SK-N-SH treated with all-trans-retinoic acid at 6 μM for 48 hours (cell line): ENCODE results near the gene PUM1.

Source experiments
- ATAC-seq: fragments of 200-7000 bp; cut with Tn5 transposase; 3 replicates; pipeline ENCODE4 v1.9.1; 2020; ENCODE audit warnings: mild to moderate bottlenecking, moderate library complexity
- ARNTL ChIP-seq: fragments of 450-650 bp; formaldehyde crosslinking; IDR thresholded peaks from 2 replicates; pipeline ENCODE4 v1.5.0; 2020; ENCODE audit warnings: low read depth, mild to moderate bottlenecking, moderate library complexity, borderline replicate concordance
- BACH2 ChIP-seq: fragments of 250-450 bp; sonication (Bioruptor Pico); IDR thresholded peaks from 2 replicates; pipeline ENCODE4 v1.9.0; 2021; ENCODE audit warnings: mild to moderate bottlenecking, borderline replicate concordance
- CSDC2 ChIP-seq: fragments of 250-450 bp; sonication (Bioruptor Pico); IDR thresholded peaks from 2 replicates; pipeline ENCODE4 v1.5.0; 2020; ENCODE audit warnings: mild to moderate bottlenecking, moderate library complexity
- ESRRG ChIP-seq: fragments of 250-450 bp; sonication (Bioruptor Pico); IDR thresholded peaks from 2 replicates; pipeline ENCODE4 v1.6.1; 2021; ENCODE audit warnings: mild to moderate bottlenecking
- GLIS3 ChIP-seq: fragments of 250-450 bp; sonication (Bioruptor Pico); IDR thresholded peaks from 2 replicates; pipeline ENCODE4 v1.5.0; 2020; ENCODE audit warnings: mild to moderate bottlenecking, moderate library complexity
- ISL1 ChIP-seq: fragments of 250-450 bp; sonication (Bioruptor Pico); IDR thresholded peaks from 2 replicates; pipeline ENCODE4 v2.1.2; 2022; ENCODE audit warnings: mild to moderate bottlenecking, moderate library complexity
- OSR1 ChIP-seq: fragments of 250-450 bp; sonication (Bioruptor Pico); IDR thresholded peaks from 2 replicates; pipeline ENCODE4 v1.8.0; 2022; ENCODE audit warnings: moderate library complexity, mild to moderate bottlenecking, inconsistent platforms
- PPARA ChIP-seq: fragments of 250-450 bp; sonication (Bioruptor Pico); IDR thresholded peaks from 2 replicates; pipeline ENCODE4 v1.5.0; 2020; ENCODE audit warnings: mild to moderate bottlenecking, borderline replicate concordance
- RARB ChIP-seq: fragments of 250-450 bp; sonication (Bioruptor Pico); IDR thresholded peaks from 2 replicates; pipeline ENCODE4 v1.8.0; 2021; ENCODE audit warnings: mild to moderate bottlenecking, moderate library complexity
- SNAI2 ChIP-seq: fragments of 250-450 bp; sonication (Bioruptor Pico); IDR thresholded peaks from 2 replicates; pipeline ENCODE4 v1.5.0; 2020; ENCODE audit warnings: mild to moderate bottlenecking, moderate library complexity
- TCF4 ChIP-seq: fragments of 250-450 bp; sonication (Bioruptor Pico); IDR thresholded peaks from 2 replicates; pipeline ENCODE4 v1.8.0; 2021; ENCODE audit warnings: mild to moderate bottlenecking, moderate library complexity, borderline replicate concordance
- TOX ChIP-seq: fragments of 250-450 bp; sonication (Bioruptor Pico); IDR thresholded peaks from 2 replicates; pipeline ENCODE4 v1.8.0; 2021; ENCODE audit warnings: mild to moderate bottlenecking, moderate library complexity, borderline replicate concordance
- ZC3H10 ChIP-seq: fragments of 250-450 bp; sonication (Bioruptor Pico); IDR thresholded peaks from 2 replicates; pipeline ENCODE4 v1.5.1; 2021; ENCODE audit warnings: mild to moderate bottlenecking, moderate library complexity
- ZFP3 ChIP-seq: fragments of 250-450 bp; sonication (Bioruptor Pico); IDR thresholded peaks from 2 replicates; pipeline ENCODE4 v1.5.0; 2020; ENCODE audit warnings: mild to moderate bottlenecking, moderate library complexity
- ZFP30 ChIP-seq: fragments of 450-650 bp; formaldehyde crosslinking; IDR thresholded peaks from 2 replicates; pipeline ENCODE4 v1.5.0; 2022; ENCODE audit warnings: mild to moderate bottlenecking, moderate library complexity
- ZNF565 ChIP-seq: fragments of 450-650 bp; formaldehyde crosslinking; conservative IDR thresholded peaks from 2 replicates; pipeline ENCODE4 v1.5.0; 2020; ENCODE audit warnings: low read depth, mild to moderate bottlenecking, moderate library complexity
- ZNF70 ChIP-seq: fragments of 450-650 bp; formaldehyde crosslinking; IDR thresholded peaks from 2 replicates; pipeline ENCODE4 v1.5.0; 2020; ENCODE audit warnings: mild to moderate bottlenecking, moderate library complexity
- ZNF8 ChIP-seq: fragments of 450-650 bp; formaldehyde crosslinking; IDR thresholded peaks from 2 replicates; pipeline ENCODE4 v1.5.0; 2020; ENCODE audit warnings: mild to moderate bottlenecking, moderate library complexity
- TF ChIP-seq, protein P1 (sequence below): fragments of 250-450 bp; sonication (Bioruptor Pico); IDR thresholded peaks from 2 replicates; pipeline ENCODE4 v1.5.1; 2020; ENCODE audit warnings: low read depth, mild to moderate bottlenecking, moderate library complexity
- TF ChIP-seq, protein P2 (sequence below): fragments of 250-450 bp; sonication (Bioruptor Pico); IDR thresholded peaks from 2 replicates; pipeline ENCODE4 v1.8.0; 2021; ENCODE audit warnings: low read depth, mild to moderate bottlenecking, moderate library complexity, borderline replicate concordance
- TF ChIP-seq, protein P3 (sequence below): fragments of 250-450 bp; sonication (Bioruptor Pico); IDR thresholded peaks from 2 replicates; pipeline ENCODE4 v1.5.0; 2020; ENCODE audit warnings: mild to moderate bottlenecking, moderate library complexity
- TF ChIP-seq, protein P4 (sequence below): fragments of 250-450 bp; sonication (Bioruptor Pico); IDR thresholded peaks from 2 replicates; pipeline ENCODE4 v1.8.0; 2020; ENCODE audit warnings: mild to moderate bottlenecking, moderate library complexity, borderline replicate concordance
- TF ChIP-seq, protein P5 (sequence below): fragments of 250-450 bp; sonication (Bioruptor Pico); IDR thresholded peaks from 2 replicates; pipeline ENCODE4 v1.5.1; 2021; ENCODE audit warnings: mild to moderate bottlenecking, moderate library complexity

PUM1 gene

DNA sequence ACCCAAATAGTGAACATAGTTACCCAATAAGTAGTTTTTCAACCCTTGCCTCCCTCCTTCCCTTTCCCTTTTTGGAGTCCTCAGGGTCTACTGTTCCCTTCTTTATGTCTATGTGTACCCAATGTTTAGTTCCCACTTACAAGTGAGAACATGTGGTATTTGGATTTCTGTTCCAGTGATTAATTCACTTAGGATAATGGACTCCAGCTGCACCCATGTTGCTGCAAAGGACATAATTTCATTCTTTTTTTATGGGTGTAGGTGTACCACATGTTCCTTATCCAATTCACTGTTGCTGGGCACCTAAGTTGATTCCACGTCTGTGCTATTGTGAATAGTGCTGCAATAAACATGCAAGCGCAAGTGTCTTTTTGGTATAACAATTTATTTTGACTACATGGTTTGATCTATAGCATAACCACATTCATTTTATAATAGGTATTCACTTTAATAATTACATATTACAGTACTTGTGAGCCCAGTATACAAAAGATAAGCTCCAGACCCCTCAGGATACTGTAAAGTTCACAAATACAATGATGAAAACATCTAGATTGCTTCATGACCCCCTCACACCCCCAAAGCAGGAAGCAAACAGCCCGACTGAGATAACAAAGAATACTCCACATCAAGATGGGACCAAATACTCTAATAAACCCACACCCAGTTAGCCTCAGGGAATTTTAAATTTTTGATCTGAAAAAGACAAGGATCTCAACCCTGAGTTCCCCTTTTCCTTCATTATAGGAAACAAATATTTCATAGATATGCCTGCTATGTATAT lies 45.3 kb downstream of the PUM1 start:
- TF ChIP-seq, protein P1, sequence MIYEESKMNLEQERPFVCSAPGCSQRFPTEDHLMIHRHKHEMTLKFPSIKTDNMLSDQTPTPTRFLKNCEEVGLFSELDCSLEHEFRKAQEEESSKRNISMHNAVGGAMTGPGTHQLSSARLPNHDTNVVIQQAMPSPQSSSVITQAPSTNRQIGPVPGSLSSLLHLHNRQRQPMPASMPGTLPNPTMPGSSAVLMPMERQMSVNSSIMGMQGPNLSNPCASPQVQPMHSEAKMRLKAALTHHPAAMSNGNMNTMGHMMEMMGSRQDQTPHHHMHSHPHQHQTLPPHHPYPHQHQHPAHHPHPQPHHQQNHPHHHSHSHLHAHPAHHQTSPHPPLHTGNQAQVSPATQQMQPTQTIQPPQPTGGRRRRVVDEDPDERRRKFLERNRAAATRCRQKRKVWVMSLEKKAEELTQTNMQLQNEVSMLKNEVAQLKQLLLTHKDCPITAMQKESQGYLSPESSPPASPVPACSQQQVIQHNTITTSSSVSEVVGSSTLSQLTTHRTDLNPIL (CRISPR knock-in tag): no peak
- TF ChIP-seq ZNF565 (CRISPR knock-in tag) (no peak), ZFP3 (CRISPR knock-in tag) (no peak), ZC3H10 (CRISPR knock-in tag) (no peak), ZNF70 (no peak), ARNTL (no peak), RARB (no peak), ZFP30 (CRISPR knock-in tag) (no peak), CSDC2 (CRISPR knock-in tag) (no peak), ISL1 (CRISPR knock-in tag) (no peak), OSR1 (CRISPR knock-in tag) (no peak), ZNF8 (CRISPR knock-in tag) (peak; percentile 83), PPARA (CRISPR knock-in tag) (no peak), BACH2 (CRISPR knock-in tag) (no peak), TCF4 (CRISPR knock-in tag) (peak; percentile 96), SNAI2 (no peak), GLIS3 (CRISPR knock-in tag) (no peak), TOX (CRISPR knock-in tag) (no peak), ESRRG (CRISPR knock-in tag) (no peak)
- TF ChIP-seq, protein P2, sequence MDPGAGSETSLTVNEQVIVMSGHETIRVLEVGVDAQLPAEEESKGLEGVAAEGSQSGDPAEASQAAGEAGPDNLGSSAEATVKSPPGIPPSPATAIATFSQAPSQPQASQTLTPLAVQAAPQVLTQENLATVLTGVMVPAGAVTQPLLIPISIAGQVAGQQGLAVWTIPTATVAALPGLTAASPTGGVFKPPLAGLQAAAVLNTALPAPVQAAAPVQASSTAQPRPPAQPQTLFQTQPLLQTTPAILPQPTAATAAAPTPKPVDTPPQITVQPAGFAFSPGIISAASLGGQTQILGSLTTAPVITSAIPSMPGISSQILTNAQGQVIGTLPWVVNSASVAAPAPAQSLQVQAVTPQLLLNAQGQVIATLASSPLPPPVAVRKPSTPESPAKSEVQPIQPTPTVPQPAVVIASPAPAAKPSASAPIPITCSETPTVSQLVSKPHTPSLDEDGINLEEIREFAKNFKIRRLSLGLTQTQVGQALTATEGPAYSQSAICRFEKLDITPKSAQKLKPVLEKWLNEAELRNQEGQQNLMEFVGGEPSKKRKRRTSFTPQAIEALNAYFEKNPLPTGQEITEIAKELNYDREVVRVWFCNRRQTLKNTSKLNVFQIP: no peak
- TF ChIP-seq, protein P3, sequence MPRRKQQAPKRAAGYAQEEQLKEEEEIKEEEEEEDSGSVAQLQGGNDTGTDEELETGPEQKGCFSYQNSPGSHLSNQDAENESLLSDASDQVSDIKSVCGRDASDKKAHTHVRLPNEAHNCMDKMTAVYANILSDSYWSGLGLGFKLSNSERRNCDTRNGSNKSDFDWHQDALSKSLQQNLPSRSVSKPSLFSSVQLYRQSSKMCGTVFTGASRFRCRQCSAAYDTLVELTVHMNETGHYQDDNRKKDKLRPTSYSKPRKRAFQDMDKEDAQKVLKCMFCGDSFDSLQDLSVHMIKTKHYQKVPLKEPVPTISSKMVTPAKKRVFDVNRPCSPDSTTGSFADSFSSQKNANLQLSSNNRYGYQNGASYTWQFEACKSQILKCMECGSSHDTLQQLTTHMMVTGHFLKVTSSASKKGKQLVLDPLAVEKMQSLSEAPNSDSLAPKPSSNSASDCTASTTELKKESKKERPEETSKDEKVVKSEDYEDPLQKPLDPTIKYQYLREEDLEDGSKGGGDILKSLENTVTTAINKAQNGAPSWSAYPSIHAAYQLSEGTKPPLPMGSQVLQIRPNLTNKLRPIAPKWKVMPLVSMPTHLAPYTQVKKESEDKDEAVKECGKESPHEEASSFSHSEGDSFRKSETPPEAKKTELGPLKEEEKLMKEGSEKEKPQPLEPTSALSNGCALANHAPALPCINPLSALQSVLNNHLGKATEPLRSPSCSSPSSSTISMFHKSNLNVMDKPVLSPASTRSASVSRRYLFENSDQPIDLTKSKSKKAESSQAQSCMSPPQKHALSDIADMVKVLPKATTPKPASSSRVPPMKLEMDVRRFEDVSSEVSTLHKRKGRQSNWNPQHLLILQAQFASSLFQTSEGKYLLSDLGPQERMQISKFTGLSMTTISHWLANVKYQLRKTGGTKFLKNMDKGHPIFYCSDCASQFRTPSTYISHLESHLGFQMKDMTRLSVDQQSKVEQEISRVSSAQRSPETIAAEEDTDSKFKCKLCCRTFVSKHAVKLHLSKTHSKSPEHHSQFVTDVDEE (CRISPR knock-in tag): peak; percentile 34
- TF ChIP-seq, protein P4, sequence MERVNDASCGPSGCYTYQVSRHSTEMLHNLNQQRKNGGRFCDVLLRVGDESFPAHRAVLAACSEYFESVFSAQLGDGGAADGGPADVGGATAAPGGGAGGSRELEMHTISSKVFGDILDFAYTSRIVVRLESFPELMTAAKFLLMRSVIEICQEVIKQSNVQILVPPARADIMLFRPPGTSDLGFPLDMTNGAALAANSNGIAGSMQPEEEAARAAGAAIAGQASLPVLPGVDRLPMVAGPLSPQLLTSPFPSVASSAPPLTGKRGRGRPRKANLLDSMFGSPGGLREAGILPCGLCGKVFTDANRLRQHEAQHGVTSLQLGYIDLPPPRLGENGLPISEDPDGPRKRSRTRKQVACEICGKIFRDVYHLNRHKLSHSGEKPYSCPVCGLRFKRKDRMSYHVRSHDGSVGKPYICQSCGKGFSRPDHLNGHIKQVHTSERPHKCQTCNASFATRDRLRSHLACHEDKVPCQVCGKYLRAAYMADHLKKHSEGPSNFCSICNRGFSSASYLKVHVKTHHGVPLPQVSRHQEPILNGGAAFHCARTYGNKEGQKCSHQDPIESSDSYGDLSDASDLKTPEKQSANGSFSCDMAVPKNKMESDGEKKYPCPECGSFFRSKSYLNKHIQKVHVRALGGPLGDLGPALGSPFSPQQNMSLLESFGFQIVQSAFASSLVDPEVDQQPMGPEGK (CRISPR knock-in tag): no peak
- TF ChIP-seq, protein P5, sequence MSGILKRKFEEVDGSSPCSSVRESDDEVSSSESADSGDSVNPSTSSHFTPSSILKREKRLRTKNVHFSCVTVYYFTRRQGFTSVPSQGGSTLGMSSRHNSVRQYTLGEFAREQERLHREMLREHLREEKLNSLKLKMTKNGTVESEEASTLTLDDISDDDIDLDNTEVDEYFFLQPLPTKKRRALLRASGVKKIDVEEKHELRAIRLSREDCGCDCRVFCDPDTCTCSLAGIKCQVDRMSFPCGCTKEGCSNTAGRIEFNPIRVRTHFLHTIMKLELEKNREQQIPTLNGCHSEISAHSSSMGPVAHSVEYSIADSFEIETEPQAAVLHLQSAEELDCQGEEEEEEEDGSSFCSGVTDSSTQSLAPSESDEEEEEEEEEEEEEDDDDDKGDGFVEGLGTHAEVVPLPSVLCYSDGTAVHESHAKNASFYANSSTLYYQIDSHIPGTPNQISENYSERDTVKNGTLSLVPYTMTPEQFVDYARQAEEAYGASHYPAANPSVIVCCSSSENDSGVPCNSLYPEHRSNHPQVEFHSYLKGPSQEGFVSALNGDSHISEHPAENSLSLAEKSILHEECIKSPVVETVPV (CRISPR knock-in tag): 0 out of 2 replicates have a peak, but pooled peaks have one; percentile 15
- peak; percentile 34; the same call in 2 of the 3 replicates for ATAC-seq

DNA sequence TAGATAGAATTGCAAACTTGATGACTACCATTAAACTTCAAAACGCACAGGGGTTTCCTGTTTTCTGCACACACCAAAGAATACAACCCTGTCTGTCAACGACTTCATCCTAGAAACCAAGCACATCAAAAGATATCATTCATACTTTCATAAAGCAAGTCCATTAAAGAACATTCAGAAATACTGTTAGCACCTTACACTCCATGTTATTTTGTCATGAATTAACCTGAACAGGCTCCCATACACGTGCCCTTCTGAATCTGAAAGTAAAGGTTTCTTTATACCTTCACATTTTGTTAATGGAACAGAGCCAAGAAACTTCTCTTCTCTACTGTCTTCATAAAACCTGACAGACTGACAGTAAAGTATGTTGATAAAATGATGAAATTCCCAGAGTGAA lies 46.1 kb downstream of the PUM1 start:
- no peak for ATAC-seq
- TF ChIP-seq TOX (CRISPR knock-in tag) (no peak), ZNF8 (CRISPR knock-in tag) (no peak), ZNF70 (no peak), ISL1 (CRISPR knock-in tag) (no peak), GLIS3 (CRISPR knock-in tag) (no peak), OSR1 (CRISPR knock-in tag) (no peak), BACH2 (CRISPR knock-in tag) (no peak), SNAI2 (no peak), PPARA (CRISPR knock-in tag) (no peak), ZC3H10 (CRISPR knock-in tag) (no peak)
- TF ChIP-seq, protein P3 (CRISPR knock-in tag): no peak
- TF ChIP-seq, protein P4 (CRISPR knock-in tag): no peak
- TF ChIP-seq, protein P5 (CRISPR knock-in tag): no peak
